ENCODE data around the gene SMIM38. TPM values are rescaled to one million over a fixed set of nuclear protein-coding genes. Genes with fewer than 3 reads are reported as not detected.

SMIM38 gene
- total and polyA plus RNA-seq, 2 experiments from 2014 or later: 0.38 TPM; not detected in 1

DNA sequence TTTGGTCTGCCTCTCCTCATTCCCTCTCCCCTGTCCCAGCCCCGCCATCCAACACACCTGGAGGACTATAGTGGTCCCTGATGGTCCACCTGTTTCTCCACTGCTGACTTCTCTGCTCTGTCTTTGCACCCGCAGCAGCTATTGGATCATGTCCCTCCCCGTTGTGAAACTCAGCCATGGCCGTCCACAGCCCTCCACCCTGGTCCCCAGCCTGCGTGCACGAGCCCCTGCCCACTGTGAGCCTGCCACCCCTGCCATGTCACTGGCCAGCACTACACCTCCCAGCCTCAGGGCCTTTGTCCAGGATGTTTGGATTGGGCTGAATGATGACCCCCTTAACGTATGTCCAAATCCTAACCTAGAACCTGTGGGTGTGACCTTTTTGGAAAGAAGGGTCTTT, 47.7 kb upstream of the SMIM38 start (continued):
- TF ChIP-seq REST (IDR thresholded peaks at IDR 0.05; ENCODE audit: unreplicated experiment): no peak
- TF ChIP-seq CREB1 (CRISPR knock-in tag; IDR thresholded peaks at IDR 0.05; ENCODE audit: low read depth): no peak
- no peak for TF ChIP-seq NANOG (IDR thresholded peaks at IDR 0.05; ENCODE audit: borderline replicate concordance)
- TF ChIP-seq EZH2 (IDR thresholded peaks at IDR 0.05; ENCODE audit: low read depth, unreplicated experiment): no peak
- TF ChIP-seq EZH2phosphoT487 (IDR thresholded peaks at IDR 0.05; ENCODE audit: unreplicated experiment): no peak
- TF ChIP-seq CTCF (conservative IDR thresholded peaks at IDR 0.05; ENCODE audit: low read depth in 2 of 2): no peak

- no peaks in the 10 kb centered on the region for H3K4me1 ChIP-seq (ENCODE audit: insufficient read depth)
- H3K36me3 ChIP-seq (ENCODE audit: insufficient read depth): no peaks in the 10 kb centered on the region
- H3K27ac Mint-ChIP-seq: no peak overlapping the region
- H3K27me3 ChIP-seq (ENCODE audit: insufficient read depth): no peaks in the 10 kb centered on the region
- H3K9me2 ChIP-seq (ENCODE audit: insufficient read depth): no peaks in the 10 kb centered on the region
- H2AFZ ChIP-seq: no peak overlapping the region
- H3K4me2 ChIP-seq: no peak overlapping the region
- H4K20me1 ChIP-seq (replicated peaks; ENCODE audit: insufficient read depth): no peaks in the 10 kb centered on the region
- H3K4me3 ChIP-seq: no peak overlapping the region
- H3K27me3 Mint-ChIP-seq (ENCODE audit: insufficient read depth, low read depth, poor library complexity): peaks cover 7% of the 10 kb centered on the region
- peaks cover 26% of the 10 kb centered on the region for H3K9me3 Mint-ChIP-seq
- H3F3A ChIP-seq (replicated peaks; ENCODE audit: low read depth): no peaks in the 10 kb centered on the region
- no peaks in the 10 kb centered on the region; the same call in 2 of the 3 replicates for H3K4me1 Mint-ChIP-seq
- H3K4me3 Mint-ChIP-seq: no peak overlapping the region
- DNase-seq (ENCODE audit: low spot score) (no peak), ATAC-seq (no peak)
- no peaks in the 10 kb centered on the region for H3K79me2 ChIP-seq (replicated peaks; ENCODE audit: insufficient read depth)
- H3K36me3 Mint-ChIP-seq (ENCODE audit: low read depth): peaks cover 3% of the 10 kb centered on the region; the same call in 1 of the 3 replicates
- H3K27ac ChIP-seq (ENCODE audit: low read depth): no peak overlapping the region
- TF ChIP-seq POLR2AphosphoS5 (IDR thresholded peaks at IDR 0.05; ENCODE audit: low read depth) (no peak), JUNB (IDR thresholded peaks at IDR 0.05; ENCODE audit: unreplicated experiment) (no peak), REST (IDR thresholded peaks at IDR 0.05; ENCODE audit: unreplicated experiment) (no peak), EZH2phosphoT487 (IDR thresholded peaks at IDR 0.05; ENCODE audit: unreplicated experiment) (no peak), CREB1 (CRISPR knock-in tag; IDR thresholded peaks at IDR 0.05; ENCODE audit: low read depth) (no peak), ZNF462 (CRISPR knock-in tag; IDR thresholded peaks at IDR 0.05) (no peak), NANOG (IDR thresholded peaks at IDR 0.05; ENCODE audit: borderline replicate concordance) (no peak), EZH2 (IDR thresholded peaks at IDR 0.05; ENCODE audit: low read depth, unreplicated experiment) (no peak)
These were observed 47.2 kb upstream of the SMIM38 start for GRCh38 chr11:69108559-69108958.

Data from GM23338 (cell line).